Loucy (cell line): Measurements from ENCODE around the gene DISC1.

Experiments
- H2AFZ ChIP-seq: fragments of 200-600 bp; sonication (generic); 2 replicates; pipeline ENCODE4 v1.6.0; 2016; ENCODE audit warnings: antibody characterized with exemption, mild to moderate bottlenecking, low read length, moderate library complexity
- H3F3A ChIP-seq: fragments of 200-600 bp; 2 replicates; pipeline ENCODE4 v1.6.0; 2016; ENCODE audit warnings: antibody characterized with exemption, low read depth, mild to moderate bottlenecking
- H3K27me3 ChIP-seq: fragments of 200-600 bp; sonication (generic); 2 replicates; pipeline ENCODE4 v1.6.1; 2014; ENCODE audit warnings: low read length, mild to moderate bottlenecking; ENCODE audit not compliant: insufficient read depth, poor library complexity, severe bottlenecking
- H3K36me3 ChIP-seq: fragments of 200-600 bp; sonication (generic); 2 replicates; pipeline ENCODE4 v1.6.1; 2016; ENCODE audit warnings: low read length; ENCODE audit not compliant: insufficient read depth
- H3K4me1 ChIP-seq: fragments of 200-600 bp; sonication (generic); 2 replicates; pipeline ENCODE4 v1.5.1; 2014; ENCODE audit warnings: low read length, mild to moderate bottlenecking; ENCODE audit not compliant: insufficient read depth, poor library complexity, severe bottlenecking
- H3K4me2 ChIP-seq: fragments of 200-600 bp; sonication (generic); 2 replicates; pipeline ENCODE4 v1.6.0; 2014; ENCODE audit warnings: antibody characterized with exemption, low read length, low read depth, mild to moderate bottlenecking; ENCODE audit not compliant: poor library complexity, severe bottlenecking
- H3K4me3 ChIP-seq: fragments of 200-600 bp; sonication (generic); 2 replicates; pipeline ENCODE4 v1.5.1; 2014; ENCODE audit warnings: low read length, mild to moderate bottlenecking, mixed read lengths; ENCODE audit not compliant: poor library complexity, severe bottlenecking
- H3K79me2 ChIP-seq: fragments of 200-600 bp; sonication (generic); 2 replicates; pipeline ENCODE4 v1.6.1; 2014; ENCODE audit warnings: low read length; ENCODE audit not compliant: insufficient read depth
- H3K9ac ChIP-seq: fragments of 200-600 bp; sonication (generic); 2 replicates; pipeline ENCODE4 v1.6.0; 2014; ENCODE audit warnings: mild to moderate bottlenecking, low read depth, low read length, moderate library complexity; ENCODE audit not compliant: poor library complexity, severe bottlenecking
- H3K9me2 ChIP-seq: fragments of 200-600 bp; sonication (generic); replicated peaks from 2 replicates; pipeline ENCODE4 v1.6.1; 2016; ENCODE audit warnings: low read depth, low read length, mixed read lengths
- H3K9me3 ChIP-seq: fragments of 200-600 bp; sonication (generic); 2 replicates; pipeline ENCODE4 v1.6.1; 2014; ENCODE audit warnings: mild to moderate bottlenecking, antibody characterized with exemption, low read length, low read depth; ENCODE audit not compliant: insufficient read depth
- H4K20me1 ChIP-seq: fragments of 200-600 bp; sonication (generic); 2 replicates; pipeline ENCODE4 v1.6.0; 2014; ENCODE audit warnings: antibody characterized with exemption, low read length, mild to moderate bottlenecking; ENCODE audit not compliant: insufficient read depth, poor library complexity, severe bottlenecking
- EZH2phosphoT487 ChIP-seq: fragments of 200-600 bp; IDR thresholded peaks from 2 replicates; pipeline ENCODE4 v1.6.1; 2018; ENCODE audit warnings: antibody characterized with exemption, mild to moderate bottlenecking, moderate library complexity, borderline replicate concordance
- TF ChIP-seq, protein P1 (sequence below): fragments of 200-600 bp; sonication (generic); conservative IDR thresholded peaks from 2 replicates; pipeline ENCODE4 v1.5.1; 2014; ENCODE audit warnings: mild to moderate bottlenecking, antibody characterized with exemption, low read length

The DISC1 gene

GRCh38 chr1:231714440-231714839 lies 87.8 kb downstream of the DISC1 start:
- Histone ChIP-seq H2AFZ (no peak overlapping the region), H3F3A (no peaks in the 10 kb centered on the region), H3K4me3 (no peak overlapping the region), H3K4me2 (no peak overlapping the region), H3K9ac (no peak overlapping the region), H3K79me2 (no peaks in the 10 kb centered on the region), H3K9me3 (no peaks in the 10 kb centered on the region; the same call in 1 of the 2 replicates), H3K27me3 (no peaks in the 10 kb centered on the region), H3K36me3 (no peaks in the 10 kb centered on the region; the same call in 1 of the 2 replicates), H4K20me1 (no peaks in the 10 kb centered on the region), H3K4me1 (no peaks in the 10 kb centered on the region), H3K9me2 (no peaks in the 10 kb centered on the region)
- TF ChIP-seq, protein P1, sequence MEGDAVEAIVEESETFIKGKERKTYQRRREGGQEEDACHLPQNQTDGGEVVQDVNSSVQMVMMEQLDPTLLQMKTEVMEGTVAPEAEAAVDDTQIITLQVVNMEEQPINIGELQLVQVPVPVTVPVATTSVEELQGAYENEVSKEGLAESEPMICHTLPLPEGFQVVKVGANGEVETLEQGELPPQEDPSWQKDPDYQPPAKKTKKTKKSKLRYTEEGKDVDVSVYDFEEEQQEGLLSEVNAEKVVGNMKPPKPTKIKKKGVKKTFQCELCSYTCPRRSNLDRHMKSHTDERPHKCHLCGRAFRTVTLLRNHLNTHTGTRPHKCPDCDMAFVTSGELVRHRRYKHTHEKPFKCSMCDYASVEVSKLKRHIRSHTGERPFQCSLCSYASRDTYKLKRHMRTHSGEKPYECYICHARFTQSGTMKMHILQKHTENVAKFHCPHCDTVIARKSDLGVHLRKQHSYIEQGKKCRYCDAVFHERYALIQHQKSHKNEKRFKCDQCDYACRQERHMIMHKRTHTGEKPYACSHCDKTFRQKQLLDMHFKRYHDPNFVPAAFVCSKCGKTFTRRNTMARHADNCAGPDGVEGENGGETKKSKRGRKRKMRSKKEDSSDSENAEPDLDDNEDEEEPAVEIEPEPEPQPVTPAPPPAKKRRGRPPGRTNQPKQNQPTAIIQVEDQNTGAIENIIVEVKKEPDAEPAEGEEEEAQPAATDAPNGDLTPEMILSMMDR: no peak
- TF ChIP-seq EZH2phosphoT487: no peak

DNA sequence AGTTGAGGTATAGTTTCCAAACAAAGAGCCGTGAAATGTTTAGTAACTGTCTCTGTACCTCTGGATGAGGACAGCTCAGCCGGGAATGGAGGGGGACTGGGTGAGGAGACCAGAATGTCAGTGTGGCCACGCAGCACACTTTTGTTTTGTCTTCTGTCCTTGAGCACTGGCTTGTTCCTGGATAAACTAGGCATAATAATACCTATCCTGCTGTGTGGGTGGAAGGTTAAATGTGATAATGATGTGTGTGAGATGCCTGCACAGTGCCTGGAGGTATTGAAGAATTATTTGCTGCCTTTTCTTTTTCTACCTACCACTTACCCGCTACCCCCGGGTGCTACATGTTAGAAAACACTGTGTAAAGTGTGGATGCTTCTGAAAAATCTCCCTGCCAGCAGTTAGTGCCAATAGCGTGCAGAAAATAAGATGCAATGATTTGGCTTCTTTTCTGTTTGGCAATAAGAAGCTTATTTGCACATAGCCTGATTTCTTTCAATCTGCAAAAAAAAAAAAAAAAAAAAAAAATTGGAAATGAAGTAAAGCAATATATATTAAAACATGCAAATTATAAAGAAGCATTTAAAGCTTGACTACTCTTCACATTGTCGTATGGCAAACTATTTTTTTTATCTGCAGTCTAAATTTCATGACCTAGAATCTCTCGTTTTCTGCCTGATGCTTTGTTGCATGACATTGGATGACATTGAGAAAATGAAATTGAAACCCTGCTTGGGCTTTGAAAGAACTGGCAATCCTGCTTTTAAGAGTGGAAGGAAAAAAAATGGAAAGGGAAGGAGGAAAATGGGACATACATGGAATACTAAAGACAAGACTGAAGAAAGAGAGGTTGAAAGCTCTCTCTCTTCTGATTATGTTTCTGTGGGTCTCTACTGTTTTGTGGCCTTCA lies 89.5 kb downstream of the DISC1 start:
- Histone ChIP-seq H3K79me2 (no peaks in the 10 kb centered on the region), H3K27me3 (no peaks in the 10 kb centered on the region), H3K9me2 (no peaks in the 10 kb centered on the region), H3K4me3 (no peak overlapping the region), H3K4me2 (no peak overlapping the region), H3K4me1 (no peaks in the 10 kb centered on the region), H3K9ac (no peak overlapping the region), H4K20me1 (no peaks in the 10 kb centered on the region), H2AFZ (no peak overlapping the region), H3K36me3 (no peaks in the 10 kb centered on the region; the same call in 1 of the 2 replicates), H3K9me3 (no peaks in the 10 kb centered on the region; the same call in 1 of the 2 replicates), H3F3A (no peaks in the 10 kb centered on the region)
- TF ChIP-seq, protein P1: no peak
- TF ChIP-seq EZH2phosphoT487: no peak

GRCh38 chr1:231716879-231717278 lies 90.3 kb downstream of the DISC1 start:
- Histone ChIP-seq H3K4me1 (no peaks in the 10 kb centered on the region), H3K4me3 (no peak overlapping the region), H4K20me1 (no peaks in the 10 kb centered on the region), H3K9me3 (no peaks in the 10 kb centered on the region; the same call in 1 of the 2 replicates), H3K9me2 (no peaks in the 10 kb centered on the region), H3K4me2 (no peak overlapping the region), H3K79me2 (no peaks in the 10 kb centered on the region), H2AFZ (no peak overlapping the region), H3K9ac (no peak overlapping the region), H3K27me3 (no peaks in the 10 kb centered on the region), H3F3A (no peaks in the 10 kb centered on the region), H3K36me3 (no peaks in the 10 kb centered on the region; the same call in 1 of the 2 replicates)
- TF ChIP-seq, protein P1: no peak
- TF ChIP-seq EZH2phosphoT487: no peak
